ENCODE data around the gene EYS.

EYS gene

DNA sequence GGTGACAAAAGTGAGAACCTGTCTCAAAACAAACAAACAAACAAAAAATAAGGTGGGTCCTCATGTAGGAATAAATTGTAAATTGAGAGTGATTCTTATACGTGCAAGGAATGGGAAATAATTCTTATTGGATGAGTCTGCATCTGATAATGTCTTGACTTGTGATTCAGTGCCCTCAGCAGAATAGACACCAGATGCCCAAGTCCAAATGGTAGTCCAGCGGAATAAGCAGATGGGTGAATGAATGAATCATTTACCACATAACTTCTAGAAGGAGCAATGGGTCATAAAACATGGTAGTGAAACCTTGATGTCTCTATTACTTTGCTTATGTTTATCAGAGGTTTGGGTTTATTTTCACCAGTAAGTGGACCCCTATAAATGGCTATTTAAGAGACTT, 1323.7 kb downstream of the EYS start (continued):
- TF ChIP-seq PPARA (CRISPR knock-in tag; IDR thresholded peaks at IDR 0.05; ENCODE audit: borderline replicate concordance) (no peak), ZFP3 (CRISPR knock-in tag; IDR thresholded peaks at IDR 0.05) (no peak), SNAI2 (CRISPR knock-in tag; IDR thresholded peaks at IDR 0.05) (no peak), ZNF8 (CRISPR knock-in tag; IDR thresholded peaks at IDR 0.05) (no peak), CREB5 (CRISPR knock-in tag; IDR thresholded peaks at IDR 0.05; ENCODE audit: low read depth) (no peak), RARB (CRISPR knock-in tag; IDR thresholded peaks at IDR 0.05) (no peak), POU6F1 (CRISPR knock-in tag; IDR thresholded peaks at IDR 0.05; ENCODE audit: borderline replicate concordance, low read depth) (no peak), ZNF70 (CRISPR knock-in tag; IDR thresholded peaks at IDR 0.05) (no peak), OSR1 (CRISPR knock-in tag; IDR thresholded peaks at IDR 0.05) (no peak)

GRCh38 chr6:64376394-64376793, 1330.6 kb downstream of the EYS start:
- ATAC-seq = no peak; the same call in 2 of the 3 replicates
- no peak for TF ChIP-seq TSHZ2 (CRISPR knock-in tag; IDR thresholded peaks at IDR 0.05)
- no peak for TF ChIP-seq ZFP30 (CRISPR knock-in tag; IDR thresholded peaks at IDR 0.05)
- no peak for TF ChIP-seq GLIS3 (CRISPR knock-in tag; IDR thresholded peaks at IDR 0.05)
- peak; percentile 65 for TF ChIP-seq ISL1 (CRISPR knock-in tag; IDR thresholded peaks at IDR 0.05)
- TF ChIP-seq RARB (CRISPR knock-in tag; IDR thresholded peaks at IDR 0.05) = no peak

- TF ChIP-seq OSR1 (CRISPR knock-in tag; IDR thresholded peaks at IDR 0.05) (no peak), BACH2 (CRISPR knock-in tag; IDR thresholded peaks at IDR 0.05; ENCODE audit: borderline replicate concordance) (no peak), ZFP30 (CRISPR knock-in tag; IDR thresholded peaks at IDR 0.05) (no peak), TSHZ2 (CRISPR knock-in tag; IDR thresholded peaks at IDR 0.05) (no peak), RARB (CRISPR knock-in tag; IDR thresholded peaks at IDR 0.05) (no peak), POU6F1 (CRISPR knock-in tag; IDR thresholded peaks at IDR 0.05; ENCODE audit: borderline replicate concordance, low read depth) (no peak), ZNF565 (CRISPR knock-in tag; conservative IDR thresholded peaks at IDR 0.05; ENCODE audit: low read depth) (no peak), TCF4 (CRISPR knock-in tag; IDR thresholded peaks at IDR 0.05; ENCODE audit: borderline replicate concordance) (no peak)
- TF ChIP-seq, protein P1, sequence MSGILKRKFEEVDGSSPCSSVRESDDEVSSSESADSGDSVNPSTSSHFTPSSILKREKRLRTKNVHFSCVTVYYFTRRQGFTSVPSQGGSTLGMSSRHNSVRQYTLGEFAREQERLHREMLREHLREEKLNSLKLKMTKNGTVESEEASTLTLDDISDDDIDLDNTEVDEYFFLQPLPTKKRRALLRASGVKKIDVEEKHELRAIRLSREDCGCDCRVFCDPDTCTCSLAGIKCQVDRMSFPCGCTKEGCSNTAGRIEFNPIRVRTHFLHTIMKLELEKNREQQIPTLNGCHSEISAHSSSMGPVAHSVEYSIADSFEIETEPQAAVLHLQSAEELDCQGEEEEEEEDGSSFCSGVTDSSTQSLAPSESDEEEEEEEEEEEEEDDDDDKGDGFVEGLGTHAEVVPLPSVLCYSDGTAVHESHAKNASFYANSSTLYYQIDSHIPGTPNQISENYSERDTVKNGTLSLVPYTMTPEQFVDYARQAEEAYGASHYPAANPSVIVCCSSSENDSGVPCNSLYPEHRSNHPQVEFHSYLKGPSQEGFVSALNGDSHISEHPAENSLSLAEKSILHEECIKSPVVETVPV (CRISPR knock-in tag; IDR thresholded peaks at IDR 0.05) = no peak
- no peak for ATAC-seq
Measured at GRCh38 chr6:64357430-64357829, 1349.6 kb downstream of the EYS start.

Measured in SK-N-SH treated with all-trans-retinoic acid at 6 μM for 48 hours (cell line).